ENCODE data around the gene TMEM245. TPM values are rescaled to one million over a fixed set of nuclear protein-coding genes. Genes with fewer than 3 reads are reported as not detected.
"Not testable (repeated sequence)": the region's sequence is repeated elsewhere in the genome, so short reads cannot be mapped to it uniquely, and the experiment has no call there.

TMEM245 gene
- polyA plus RNA-seq, 4 donors = 4.3 to 54.0 (median 9.8) TPM

GRCh38 chr9:108991479-108991878 is 128.3 kb downstream of the TMEM245 start:
- no peaks in the 10 kb centered on the region for H3K9me3 ChIP-seq (ENCODE audit: control insufficient read depth in 2 of 2, insufficient read depth in 1 of 2, low read depth in 1 of 2, low read length in 1 of 2)
- peaks cover 0 to 2% (median 0%) of the 10 kb centered on the region in 3 donors for H3K4me1 ChIP-seq (ENCODE audit: control insufficient read depth in 3 of 3, insufficient read depth in 2 of 3, low read depth in 1 of 3, low read length in 2 of 3)
- FAIRE-seq (no peak), DNase-seq (no peak)
- H3K27me3 ChIP-seq (ENCODE audit: control insufficient read depth in 3 of 3, insufficient read depth in 3 of 3, low read length in 3 of 3) = no peaks in the 10 kb centered on the region
- H3K27ac ChIP-seq (ENCODE audit: low read depth in 1 of 3, low read length in 2 of 3) = no peak overlapping the region
- WGBS, 3 donors = 76 to 79% (median 77%) methylated on average over 5 of the region's 5 CpGs
- H3K4me3 ChIP-seq (ENCODE audit: low read depth in 1 of 3, low read length in 3 of 3) = no peak overlapping the region
- no peaks in the 10 kb centered on the region for H3K36me3 ChIP-seq (ENCODE audit: control insufficient read depth in 3 of 3, insufficient read depth in 2 of 3, low read depth in 1 of 3, low read length in 3 of 3)

GRCh38 chr9:108983885-108984284 is 135.9 kb downstream of the TMEM245 start:
- Histone ChIP-seq H3K4me3 (ENCODE audit: low read depth in 1 of 3, low read length in 3 of 3) (no peak overlapping the region), H3K9me3 (ENCODE audit: control insufficient read depth in 2 of 2, insufficient read depth in 1 of 2, low read depth in 1 of 2, low read length in 1 of 2) (no peaks in the 10 kb centered on the region), H3K4me1 (ENCODE audit: control insufficient read depth in 3 of 3, insufficient read depth in 2 of 3, low read depth in 1 of 3, low read length in 2 of 3) (no peaks in the 10 kb centered on the region), H3K27ac (ENCODE audit: low read depth in 1 of 3, low read length in 2 of 3) (no peak overlapping the region), H3K36me3 (ENCODE audit: control insufficient read depth in 3 of 3, insufficient read depth in 2 of 3, low read depth in 1 of 3, low read length in 3 of 3) (peaks cover 0 to 2% (median 0%) of the 10 kb centered on the region in 3 donors), H3K27me3 (ENCODE audit: control insufficient read depth in 3 of 3, insufficient read depth in 3 of 3, low read length in 3 of 3) (no peaks in the 10 kb centered on the region)
- DNase-seq = no peak
- no peak for FAIRE-seq

- H3K36me3 ChIP-seq (ENCODE audit: control insufficient read depth in 3 of 3, insufficient read depth in 2 of 3, low read depth in 1 of 3, low read length in 3 of 3) = peaks cover 0 to 2% (median 0%) of the 10 kb centered on the region in 3 donors
- H3K4me1 ChIP-seq (ENCODE audit: control insufficient read depth in 3 of 3, insufficient read depth in 2 of 3, low read depth in 1 of 3, low read length in 2 of 3) = no peaks in the 10 kb centered on the region
- no peaks in the 10 kb centered on the region for H3K9me3 ChIP-seq (ENCODE audit: control insufficient read depth in 2 of 2, insufficient read depth in 1 of 2, low read depth in 1 of 2, low read length in 1 of 2)
- no peak overlapping the region for H3K4me3 ChIP-seq (ENCODE audit: low read depth in 1 of 3, low read length in 3 of 3)
- FAIRE-seq = no peak
- no peak for DNase-seq
- no peak overlapping the region for H3K27ac ChIP-seq (ENCODE audit: low read depth in 1 of 3, low read length in 2 of 3)
- WGBS, 3 donors = 95 to 100% (median 98%) methylated on average over 2 of the region's 2 CpGs
- no peaks in the 10 kb centered on the region for H3K27me3 ChIP-seq (ENCODE audit: control insufficient read depth in 3 of 3, insufficient read depth in 3 of 3, low read length in 3 of 3)
Measured at GRCh38 chr9:108980893-108981292, 138.9 kb downstream of the TMEM245 start.

GRCh38 chr9:108978205-108978604 is 141.5 kb downstream of the TMEM245 start:
- Histone ChIP-seq H3K27me3 (ENCODE audit: control insufficient read depth in 3 of 3, insufficient read depth in 3 of 3, low read length in 3 of 3) (no peaks in the 10 kb centered on the region), H3K4me3 (ENCODE audit: low read depth in 1 of 3, low read length in 3 of 3) (no peak overlapping the region), H3K27ac (ENCODE audit: low read depth in 1 of 3, low read length in 2 of 3) (no peak overlapping the region), H3K4me1 (ENCODE audit: control insufficient read depth in 3 of 3, insufficient read depth in 2 of 3, low read depth in 1 of 3, low read length in 2 of 3) (no peaks in the 10 kb centered on the region), H3K36me3 (ENCODE audit: control insufficient read depth in 3 of 3, insufficient read depth in 2 of 3, low read depth in 1 of 3, low read length in 3 of 3) (peaks cover 0 to 2% (median 0%) of the 10 kb centered on the region in 3 donors), H3K9me3 (ENCODE audit: control insufficient read depth in 2 of 2, insufficient read depth in 1 of 2, low read depth in 1 of 2, low read length in 1 of 2) (no peaks in the 10 kb centered on the region)
- WGBS, 3 donors = 32 to 63% (median 53%) methylated on average over 1 of the region's 1 CpG
- FAIRE-seq (no peak), DNase-seq (no peak)

- H3K36me3 ChIP-seq (ENCODE audit: control insufficient read depth in 3 of 3, insufficient read depth in 2 of 3, low read depth in 1 of 3, low read length in 3 of 3) = peaks cover 0 to 3% (median 2%) of the 10 kb centered on the region in 3 donors
- H3K27me3 ChIP-seq (ENCODE audit: control insufficient read depth in 3 of 3, insufficient read depth in 3 of 3, low read length in 3 of 3) = no peaks in the 10 kb centered on the region
- no peak overlapping the region for H3K27ac ChIP-seq (ENCODE audit: low read depth in 1 of 3, low read length in 2 of 3)
- peaks cover 0 to 9% of the 10 kb centered on the region in 2 donors for H3K9me3 ChIP-seq (ENCODE audit: control insufficient read depth in 2 of 2, insufficient read depth in 1 of 2, low read depth in 1 of 2, low read length in 1 of 2)
- no peaks in the 10 kb centered on the region for H3K4me1 ChIP-seq (ENCODE audit: control insufficient read depth in 3 of 3, insufficient read depth in 2 of 3, low read depth in 1 of 3, low read length in 2 of 3)
- DNase-seq (no peak), FAIRE-seq (no peak)
- H3K4me3 ChIP-seq (ENCODE audit: low read depth in 1 of 3, low read length in 3 of 3) = no peak overlapping the region
- WGBS, 3 donors = 78 to 85% (median 82%) methylated on average over 5 of the region's 5 CpGs
Measured at GRCh38 chr9:108973895-108974294, 145.9 kb downstream of the TMEM245 start.

GRCh38 chr9:108972626-108973209 is 147.0 kb downstream of the TMEM245 start:
- H3K27me3 ChIP-seq (ENCODE audit: control insufficient read depth in 3 of 3, insufficient read depth in 3 of 3, low read length in 3 of 3) = no peaks in the 10 kb centered on the region
- H3K27ac ChIP-seq (ENCODE audit: low read depth in 1 of 3, low read length in 2 of 3) = no peak overlapping the region
- WGBS, 3 donors = 70 to 92% (median 91%) methylated on average over 2 of the region's 2 CpGs
- H3K36me3 ChIP-seq (ENCODE audit: control insufficient read depth in 3 of 3, insufficient read depth in 2 of 3, low read depth in 1 of 3, low read length in 3 of 3) = peaks cover 0 to 3% (median 2%) of the 10 kb centered on the region in 3 donors
- no peaks in the 10 kb centered on the region for H3K4me1 ChIP-seq (ENCODE audit: control insufficient read depth in 3 of 3, insufficient read depth in 2 of 3, low read depth in 1 of 3, low read length in 2 of 3)
- H3K9me3 ChIP-seq (ENCODE audit: control insufficient read depth in 2 of 2, insufficient read depth in 1 of 2, low read depth in 1 of 2, low read length in 1 of 2) = peaks cover 0 to 9% of the 10 kb centered on the region in 2 donors
- no peak for FAIRE-seq
- no peak for DNase-seq
- no peak overlapping the region for H3K4me3 ChIP-seq (ENCODE audit: low read depth in 1 of 3, low read length in 3 of 3)

GRCh38 chr9:108972186-108972585 is 147.6 kb downstream of the TMEM245 start:
- WGBS, 3 donors = 81 to 92% (median 89%) methylated on average over 3 of the region's 3 CpGs
- Histone ChIP-seq H3K27ac (ENCODE audit: low read depth in 1 of 3, low read length in 2 of 3) (no peak overlapping the region), H3K36me3 (ENCODE audit: control insufficient read depth in 3 of 3, insufficient read depth in 2 of 3, low read depth in 1 of 3, low read length in 3 of 3) (peaks cover 0 to 3% (median 2%) of the 10 kb centered on the region in 3 donors), H3K4me1 (ENCODE audit: control insufficient read depth in 3 of 3, insufficient read depth in 2 of 3, low read depth in 1 of 3, low read length in 2 of 3) (no peaks in the 10 kb centered on the region), H3K9me3 (ENCODE audit: control insufficient read depth in 2 of 2, insufficient read depth in 1 of 2, low read depth in 1 of 2, low read length in 1 of 2) (peaks cover 0 to 9% of the 10 kb centered on the region in 2 donors), H3K27me3 (ENCODE audit: control insufficient read depth in 3 of 3, insufficient read depth in 3 of 3, low read length in 3 of 3) (no peaks in the 10 kb centered on the region), H3K4me3 (ENCODE audit: low read depth in 1 of 3, low read length in 3 of 3) (no peak overlapping the region)
- DNase-seq (no peak), FAIRE-seq (no peak)

GRCh38 chr9:108971392-108971791 is 148.4 kb downstream of the TMEM245 start:
- not testable (repeated sequence) for H3K36me3 ChIP-seq (ENCODE audit: control insufficient read depth in 3 of 3, insufficient read depth in 2 of 3, low read depth in 1 of 3, low read length in 3 of 3); H3K27me3 ChIP-seq (ENCODE audit: control insufficient read depth in 3 of 3, insufficient read depth in 3 of 3, low read length in 3 of 3); H3K9me3 ChIP-seq (ENCODE audit: control insufficient read depth in 2 of 2, insufficient read depth in 1 of 2, low read depth in 1 of 2, low read length in 1 of 2); H3K27ac ChIP-seq (ENCODE audit: low read depth in 1 of 3, low read length in 2 of 3); H3K4me3 ChIP-seq (ENCODE audit: low read depth in 1 of 3, low read length in 3 of 3); FAIRE-seq; DNase-seq; H3K4me1 ChIP-seq (ENCODE audit: control insufficient read depth in 3 of 3, insufficient read depth in 2 of 3, low read depth in 1 of 3, low read length in 2 of 3)
- 96 to 100% (median 98%) methylated on average over 2 of the region's 2 CpGs for WGBS, 3 donors

GRCh38 chr9:108967916-108968315 is 151.8 kb downstream of the TMEM245 start:
- Histone ChIP-seq H3K36me3 (ENCODE audit: control insufficient read depth in 3 of 3, insufficient read depth in 2 of 3, low read depth in 1 of 3, low read length in 3 of 3) (peaks cover 0 to 3% (median 2%) of the 10 kb centered on the region in 3 donors), H3K4me1 (ENCODE audit: control insufficient read depth in 3 of 3, insufficient read depth in 2 of 3, low read depth in 1 of 3, low read length in 2 of 3) (no peaks in the 10 kb centered on the region), H3K27me3 (ENCODE audit: control insufficient read depth in 3 of 3, insufficient read depth in 3 of 3, low read length in 3 of 3) (no peaks in the 10 kb centered on the region), H3K27ac (ENCODE audit: low read depth in 1 of 3, low read length in 2 of 3) (no peak overlapping the region), H3K4me3 (ENCODE audit: low read depth in 1 of 3, low read length in 3 of 3) (no peak overlapping the region), H3K9me3 (ENCODE audit: control insufficient read depth in 2 of 2, insufficient read depth in 1 of 2, low read depth in 1 of 2, low read length in 1 of 2) (peaks cover 0 to 9% of the 10 kb centered on the region in 2 donors)
- DNase-seq = no peak
- FAIRE-seq = no peak
